ENCODE measurements around the gene SNX32.

- no peak for TF ChIP-seq CTCF (IDR thresholded peaks at IDR 0.05)
- TF ChIP-seq, protein P1, sequence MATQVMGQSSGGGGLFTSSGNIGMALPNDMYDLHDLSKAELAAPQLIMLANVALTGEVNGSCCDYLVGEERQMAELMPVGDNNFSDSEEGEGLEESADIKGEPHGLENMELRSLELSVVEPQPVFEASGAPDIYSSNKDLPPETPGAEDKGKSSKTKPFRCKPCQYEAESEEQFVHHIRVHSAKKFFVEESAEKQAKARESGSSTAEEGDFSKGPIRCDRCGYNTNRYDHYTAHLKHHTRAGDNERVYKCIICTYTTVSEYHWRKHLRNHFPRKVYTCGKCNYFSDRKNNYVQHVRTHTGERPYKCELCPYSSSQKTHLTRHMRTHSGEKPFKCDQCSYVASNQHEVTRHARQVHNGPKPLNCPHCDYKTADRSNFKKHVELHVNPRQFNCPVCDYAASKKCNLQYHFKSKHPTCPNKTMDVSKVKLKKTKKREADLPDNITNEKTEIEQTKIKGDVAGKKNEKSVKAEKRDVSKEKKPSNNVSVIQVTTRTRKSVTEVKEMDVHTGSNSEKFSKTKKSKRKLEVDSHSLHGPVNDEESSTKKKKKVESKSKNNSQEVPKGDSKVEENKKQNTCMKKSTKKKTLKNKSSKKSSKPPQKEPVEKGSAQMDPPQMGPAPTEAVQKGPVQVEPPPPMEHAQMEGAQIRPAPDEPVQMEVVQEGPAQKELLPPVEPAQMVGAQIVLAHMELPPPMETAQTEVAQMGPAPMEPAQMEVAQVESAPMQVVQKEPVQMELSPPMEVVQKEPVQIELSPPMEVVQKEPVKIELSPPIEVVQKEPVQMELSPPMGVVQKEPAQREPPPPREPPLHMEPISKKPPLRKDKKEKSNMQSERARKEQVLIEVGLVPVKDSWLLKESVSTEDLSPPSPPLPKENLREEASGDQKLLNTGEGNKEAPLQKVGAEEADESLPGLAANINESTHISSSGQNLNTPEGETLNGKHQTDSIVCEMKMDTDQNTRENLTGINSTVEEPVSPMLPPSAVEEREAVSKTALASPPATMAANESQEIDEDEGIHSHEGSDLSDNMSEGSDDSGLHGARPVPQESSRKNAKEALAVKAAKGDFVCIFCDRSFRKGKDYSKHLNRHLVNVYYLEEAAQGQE (IDR thresholded peaks at IDR 0.05; ENCODE audit: insufficient read depth in 1 of 2, low read depth in 2 of 2, low read length in 1 of 2): no peak
- TF ChIP-seq POLR2AphosphoS5 (IDR thresholded peaks at IDR 0.05; ENCODE audit: low read depth, low read length): 0 out of 2 replicates have a peak, but pooled peaks have one; percentile 8
Measured at GRCh38 chr11:65859812-65860277, 26.1 kb downstream of the SNX32 start.

Data from Panc1 (cell line).